ENCODE measurements around the gene PLOD2.

DNA sequence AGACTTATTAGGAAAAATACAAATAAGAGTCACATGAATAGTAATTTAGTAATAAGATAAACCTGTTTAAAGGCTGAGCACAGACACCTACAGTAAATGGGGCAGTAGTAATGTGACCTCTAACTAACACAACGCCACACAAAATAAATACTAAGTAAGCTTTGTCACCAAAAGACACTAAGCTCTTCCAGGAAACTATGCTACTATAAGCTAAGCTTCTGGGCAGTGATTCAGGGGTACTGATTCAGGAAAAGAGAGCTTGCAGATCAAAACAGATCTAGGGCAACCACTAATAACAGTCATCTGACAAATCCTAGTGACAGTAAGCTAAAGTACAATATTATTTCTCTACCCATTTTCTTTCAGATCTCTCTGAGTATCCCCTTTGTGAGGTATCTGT lies 68.8 kb downstream of the PLOD2 start:
- TF ChIP-seq, protein P1, sequence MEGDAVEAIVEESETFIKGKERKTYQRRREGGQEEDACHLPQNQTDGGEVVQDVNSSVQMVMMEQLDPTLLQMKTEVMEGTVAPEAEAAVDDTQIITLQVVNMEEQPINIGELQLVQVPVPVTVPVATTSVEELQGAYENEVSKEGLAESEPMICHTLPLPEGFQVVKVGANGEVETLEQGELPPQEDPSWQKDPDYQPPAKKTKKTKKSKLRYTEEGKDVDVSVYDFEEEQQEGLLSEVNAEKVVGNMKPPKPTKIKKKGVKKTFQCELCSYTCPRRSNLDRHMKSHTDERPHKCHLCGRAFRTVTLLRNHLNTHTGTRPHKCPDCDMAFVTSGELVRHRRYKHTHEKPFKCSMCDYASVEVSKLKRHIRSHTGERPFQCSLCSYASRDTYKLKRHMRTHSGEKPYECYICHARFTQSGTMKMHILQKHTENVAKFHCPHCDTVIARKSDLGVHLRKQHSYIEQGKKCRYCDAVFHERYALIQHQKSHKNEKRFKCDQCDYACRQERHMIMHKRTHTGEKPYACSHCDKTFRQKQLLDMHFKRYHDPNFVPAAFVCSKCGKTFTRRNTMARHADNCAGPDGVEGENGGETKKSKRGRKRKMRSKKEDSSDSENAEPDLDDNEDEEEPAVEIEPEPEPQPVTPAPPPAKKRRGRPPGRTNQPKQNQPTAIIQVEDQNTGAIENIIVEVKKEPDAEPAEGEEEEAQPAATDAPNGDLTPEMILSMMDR (IDR thresholded peaks at IDR 0.05 in 2 of 3, conservative IDR thresholded peaks at IDR 0.05 in 1 of 3; ENCODE audit: insufficient read depth in 2 of 3, low read depth in 1 of 3, low read length in 3 of 3): no peak
- no peak for TF ChIP-seq CHCHD3 (CRISPR knock-in tag; IDR thresholded peaks at IDR 0.05)
- TF ChIP-seq, protein P2, sequence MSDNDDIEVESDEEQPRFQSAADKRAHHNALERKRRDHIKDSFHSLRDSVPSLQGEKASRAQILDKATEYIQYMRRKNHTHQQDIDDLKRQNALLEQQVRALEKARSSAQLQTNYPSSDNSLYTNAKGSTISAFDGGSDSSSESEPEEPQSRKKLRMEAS (CRISPR knock-in tag; IDR thresholded peaks at IDR 0.05): no peak
